ENCODE measurements around the gene FAM163A. TPM values are rescaled to one million over a fixed set of nuclear protein-coding genes. Genes with fewer than 3 reads are reported as not detected.
A peak's percentile ranks its signal among the peaks of the same experiment; 100 is the strongest.

Gene FAM163A
- total and polyA plus RNA-seq, 9 of the 15 experiments (the other 6 are each of a cell fraction or from before 2014, with no cell fraction given): not detected

GRCh38 chr1:179813626-179814545 lies 70.8 kb downstream of the FAM163A start:
- no peak for TF ChIP-seq GATAD2A (IDR thresholded peaks at IDR 0.05)
- TF ChIP-seq ZNF263 (CRISPR knock-in tag; IDR thresholded peaks at IDR 0.05; ENCODE audit: borderline replicate concordance): peak; percentile 68; the same call in 1 of the 2 replicates
- TF ChIP-seq ZBTB1 (CRISPR knock-in tag; IDR thresholded peaks at IDR 0.05; ENCODE audit: borderline replicate concordance, low read depth): 0 out of 2 replicates have a peak, but pooled peaks have one; percentile 31
- peaks cover 48 to 83% of the 10 kb centered on the region in 2 experiments for H3K27me3 ChIP-seq (ENCODE audit: control insufficient read depth in 2 of 2, insufficient read depth in 2 of 2, low read length in 2 of 2)
- no peaks in the 10 kb centered on the region for H3K9me1 ChIP-seq (ENCODE audit: control insufficient read depth, insufficient read depth, low read length)
- WGBS (ENCODE audit: insufficient coverage, low coverage, missing lambda C conversion rate): 19% methylated on average over 26 of the region's 28 CpGs
- H3K4me1 ChIP-seq (replicated peaks in 1 of 2; ENCODE audit: control insufficient read depth in 2 of 2, insufficient read depth in 2 of 2, low read length in 2 of 2): peaks cover 12 to 30% of the 10 kb centered on the region in 2 experiments
- no peak for FAIRE-seq
- H4K20me1 ChIP-seq (replicated peaks; ENCODE audit: control insufficient read depth, insufficient read depth, low read length): peaks cover 13% of the 10 kb centered on the region
- 0 out of 2 replicates have a peak overlapping the region, but pooled peaks have one; percentile 14 for H3K4me3 ChIP-seq
- intact Hi-C loops (cut with micrococcal nuclease) (loop anchor here (5.0 to 10.0 kb wide), 5 partner anchors 227 to 1047 kb away; partner anchors contain the start of gene TOR3A), in situ Hi-C loops (cut with MboI) (no loop called here)
- ATAC-seq: no peak
- H2AFZ ChIP-seq (ENCODE audit: low read depth, low read length): peak overlapping the region; percentile 91
- ChIA-PET CTCF (ENCODE audit: low intra/inter-chr PET ratio) (interaction anchor here (0.6 to 3.0 kb wide), 7 partner anchors 35 to 1282 kb away, joined by 3 to 20 read pairs (median 3); no protein-coding TSS in a partner anchor), POLR2A (interaction anchor here (0.5 to 2.8 kb wide), 13 partner anchors 9 to 351 kb away, joined by 3 to 14 read pairs (median 3); partner anchors contain the start of gene TOR1AIP1)
- H3K9me3 ChIP-seq (replicated peaks; ENCODE audit: control insufficient read depth, insufficient read depth, low read depth, low read length): no peaks in the 10 kb centered on the region
- BruUV-seq (replicated peaks): no TSS peak
- no peak for DNase-seq (ENCODE audit: extremely low read depth in 1 of 4, low spot score in 3 of 4)
- H3K79me2 ChIP-seq (ENCODE audit: control insufficient read depth, insufficient read depth, low read length): no peaks in the 10 kb centered on the region
- no peak overlapping the region for H3K27ac ChIP-seq (ENCODE audit: extremely low read depth, low read depth, low read length)
- peak overlapping the region in 1 of 2 experiments; percentile 61; a peak in 1 of 4 replicates for H3K9ac ChIP-seq (ENCODE audit: insufficient read depth in 1 of 2, low read depth in 2 of 2, low read length in 2 of 2)
- peak overlapping the region; percentile 94 for H3K4me2 ChIP-seq (ENCODE audit: insufficient read depth, low read length)
- no peaks in the 10 kb centered on the region for H3K36me3 ChIP-seq (ENCODE audit: control insufficient read depth, insufficient read depth, low read length)
